Measurements from ENCODE around the gene RANBP10. TPM values are rescaled to one million over a fixed set of nuclear protein-coding genes. Genes with fewer than 3 reads are reported as not detected.
A peak's percentile ranks its signal among the peaks of the same experiment; 100 is the strongest.

RANBP10 gene
- total and polyA plus RNA-seq, 2 of the 13 experiments (the other 11 are each of a cell fraction or from before 2014, with no cell fraction given), result 9.2 to 22.7 TPM

- TF ChIP-seq CREBL2 (CRISPR knock-in tag; IDR thresholded peaks at IDR 0.05; ENCODE audit: borderline replicate concordance) (peak; percentile 90; the same call in 1 of the 2 replicates), ZFP90 (CRISPR knock-in tag; IDR thresholded peaks at IDR 0.05; ENCODE audit: borderline replicate concordance) (peak; percentile 84; the same call in 1 of the 2 replicates), FOXO1 (CRISPR knock-in tag; IDR thresholded peaks at IDR 0.05) (peak; percentile 67), IKZF1 (IDR thresholded peaks at IDR 0.05) (no peak), ATF7 (IDR thresholded peaks at IDR 0.05) (no peak), ATF7 (CRISPR knock-in tag; IDR thresholded peaks at IDR 0.05) (no peak), RFX1 (IDR thresholded peaks at IDR 0.05) (no peak), SOX13 (IDR thresholded peaks at IDR 0.05) (no peak), SOX13 (CRISPR knock-in tag; conservative IDR thresholded peaks at IDR 0.05 in 1 of 2, IDR thresholded peaks at IDR 0.05 in 1 of 2) (peak in 1 of 2 experiments; percentile 81; a peak in 1 of 4 replicates), HNRNPLL (IDR thresholded peaks at IDR 0.05; ENCODE audit: low read depth, low read length, poor library complexity, severe bottlenecking) (peak; percentile 99), ZBED4 (CRISPR knock-in tag; IDR thresholded peaks at IDR 0.05; ENCODE audit: borderline replicate concordance) (no peak), ZNF292 (CRISPR knock-in tag; IDR thresholded peaks at IDR 0.05; ENCODE audit: borderline replicate concordance, low read depth) (peak; percentile 96), KMT2B (CRISPR knock-in tag; IDR thresholded peaks at IDR 0.05) (peak; percentile 14), TOPORS (CRISPR knock-in tag; IDR thresholded peaks at IDR 0.05) (no peak; the same call in 1 of the 2 replicates), ZNF296 (CRISPR knock-in tag; conservative IDR thresholded peaks at IDR 0.05) (peak; percentile 64; the same call in 1 of the 2 replicates), MAX (IDR thresholded peaks at IDR 0.05) (peak; percentile 87), ZNF691 (CRISPR knock-in tag; IDR thresholded peaks at IDR 0.05; ENCODE audit: borderline replicate concordance, low read depth) (0 out of 2 replicates have a peak, but pooled peaks have one; percentile 10), GTF3A (CRISPR knock-in tag; conservative IDR thresholded peaks at IDR 0.05) (peak; percentile 90; the same call in 1 of the 2 replicates)
- TF ChIP-seq, protein P1, sequence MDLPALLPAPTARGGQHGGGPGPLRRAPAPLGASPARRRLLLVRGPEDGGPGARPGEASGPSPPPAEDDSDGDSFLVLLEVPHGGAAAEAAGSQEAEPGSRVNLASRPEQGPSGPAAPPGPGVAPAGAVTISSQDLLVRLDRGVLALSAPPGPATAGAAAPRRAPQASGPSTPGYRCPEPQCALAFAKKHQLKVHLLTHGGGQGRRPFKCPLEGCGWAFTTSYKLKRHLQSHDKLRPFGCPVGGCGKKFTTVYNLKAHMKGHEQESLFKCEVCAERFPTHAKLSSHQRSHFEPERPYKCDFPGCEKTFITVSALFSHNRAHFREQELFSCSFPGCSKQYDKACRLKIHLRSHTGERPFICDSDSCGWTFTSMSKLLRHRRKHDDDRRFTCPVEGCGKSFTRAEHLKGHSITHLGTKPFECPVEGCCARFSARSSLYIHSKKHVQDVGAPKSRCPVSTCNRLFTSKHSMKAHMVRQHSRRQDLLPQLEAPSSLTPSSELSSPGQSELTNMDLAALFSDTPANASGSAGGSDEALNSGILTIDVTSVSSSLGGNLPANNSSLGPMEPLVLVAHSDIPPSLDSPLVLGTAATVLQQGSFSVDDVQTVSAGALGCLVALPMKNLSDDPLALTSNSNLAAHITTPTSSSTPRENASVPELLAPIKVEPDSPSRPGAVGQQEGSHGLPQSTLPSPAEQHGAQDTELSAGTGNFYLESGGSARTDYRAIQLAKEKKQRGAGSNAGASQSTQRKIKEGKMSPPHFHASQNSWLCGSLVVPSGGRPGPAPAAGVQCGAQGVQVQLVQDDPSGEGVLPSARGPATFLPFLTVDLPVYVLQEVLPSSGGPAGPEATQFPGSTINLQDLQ (CRISPR knock-in tag; IDR thresholded peaks at IDR 0.05), result 0 out of 2 replicates have a peak, but pooled peaks have one; percentile 31
- TF ChIP-seq, protein P2, sequence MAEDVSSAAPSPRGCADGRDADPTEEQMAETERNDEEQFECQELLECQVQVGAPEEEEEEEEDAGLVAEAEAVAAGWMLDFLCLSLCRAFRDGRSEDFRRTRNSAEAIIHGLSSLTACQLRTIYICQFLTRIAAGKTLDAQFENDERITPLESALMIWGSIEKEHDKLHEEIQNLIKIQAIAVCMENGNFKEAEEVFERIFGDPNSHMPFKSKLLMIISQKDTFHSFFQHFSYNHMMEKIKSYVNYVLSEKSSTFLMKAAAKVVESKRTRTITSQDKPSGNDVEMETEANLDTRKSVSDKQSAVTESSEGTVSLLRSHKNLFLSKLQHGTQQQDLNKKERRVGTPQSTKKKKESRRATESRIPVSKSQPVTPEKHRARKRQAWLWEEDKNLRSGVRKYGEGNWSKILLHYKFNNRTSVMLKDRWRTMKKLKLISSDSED (CRISPR knock-in tag; IDR thresholded peaks at IDR 0.05), result no peak
These were observed 36.4 kb upstream of the RANBP10 start (continued) for GRCh38 chr16:67842509-67843342.

Data from HepG2 (cell line).